T47D (cell line): ENCODE data around the gene BAHCC1.

ENCODE experiments used
- DNase-seq, 2 experiments: peaks; one replicate each; pipeline versions ENCODE4 v3.0.0 to v3.0.0-alpha.2; 2011 to 2012; ENCODE audit warnings: low read depth in 1 of 2, low spot score in 1 of 2
- JUND ChIP-seq: IDR thresholded peaks from 2 replicates; pipeline ENCODE4 v1.6.1; 2012; ENCODE audit warnings: low read depth
- in situ Hi-C: cut with HindIII; loops from 2 replicates; pipeline ENCODE4 v1.10.0; 2016; ENCODE audit warnings: low sequenced_read_pairs, low pct_unique_long_range_greater_than_20kb

BAHCC1 gene

GRCh38 chr17:81435652-81436293, 40.5 kb downstream of the BAHCC1 start:
- in situ Hi-C loops: no loop called here
- TF ChIP-seq JUND: no peak
- DNase-seq: no peak

GRCh38 chr17:81436294-81436849, 41.1 kb downstream of the BAHCC1 start:
- in situ Hi-C loops: no loop called here
- TF ChIP-seq JUND: no peak
- DNase-seq: no peak

GRCh38 chr17:81437191-81437651, 42.0 kb downstream of the BAHCC1 start:
- no peak for TF ChIP-seq JUND
- DNase-seq: no peak
- in situ Hi-C loops: no loop called here

DNA sequence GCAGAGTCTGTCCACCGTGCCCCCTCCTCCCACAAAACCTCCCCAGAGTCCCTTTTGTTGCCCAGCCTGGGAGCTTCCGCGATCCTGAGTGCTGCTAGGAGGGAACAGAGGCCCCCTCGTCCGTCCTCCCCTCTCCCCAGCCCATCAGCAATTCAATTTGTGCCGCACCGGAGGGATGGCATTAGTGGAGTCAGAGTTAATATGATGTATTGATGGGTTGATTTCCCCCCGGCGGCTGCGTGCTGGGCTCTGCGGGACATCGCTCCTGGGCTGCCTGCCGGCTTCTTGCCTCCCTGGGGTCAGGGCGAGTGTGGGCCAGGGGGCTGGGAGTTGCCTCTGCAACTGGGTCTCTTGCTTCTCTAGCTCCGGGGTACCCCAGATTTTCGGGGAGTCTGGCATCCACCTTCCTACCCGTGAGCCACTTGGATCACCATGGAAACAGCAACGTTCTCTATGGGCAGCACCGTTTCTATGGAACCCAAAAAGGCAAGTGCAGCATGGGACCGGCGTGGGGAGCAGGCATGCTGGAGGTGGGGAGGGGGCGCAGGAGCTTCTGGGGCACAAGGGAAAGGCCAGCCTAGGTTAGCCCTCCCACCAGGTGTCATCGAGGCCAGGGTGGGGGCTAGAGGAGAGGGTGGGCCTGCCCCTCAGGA, 42.9 kb downstream of the BAHCC1 start:
- in situ Hi-C loops: no loop called here
- no peak for DNase-seq

DNA sequence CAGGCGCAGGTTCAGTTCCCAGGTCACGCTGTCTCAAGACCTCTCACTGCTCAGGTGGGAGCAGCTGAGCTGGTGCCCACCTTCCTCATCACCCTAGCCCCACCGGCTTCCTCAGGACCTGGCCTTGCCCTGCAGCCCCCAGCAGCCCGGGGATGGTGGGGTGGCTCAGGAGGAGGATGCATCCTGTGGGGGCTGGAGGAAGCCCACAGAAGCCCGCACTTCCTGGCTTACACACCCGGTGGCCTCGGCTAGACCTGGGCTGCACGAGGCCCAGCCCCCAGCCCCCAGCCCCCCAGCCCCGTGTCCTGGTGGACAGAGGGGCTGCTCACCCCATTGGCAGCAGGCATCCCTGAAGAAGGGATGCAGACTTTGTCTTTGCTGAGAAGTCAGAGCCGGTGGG, 43.4 kb downstream of the BAHCC1 start:
- in situ Hi-C loops: no loop called here
- no peak for TF ChIP-seq JUND
- DNase-seq: no peak

More for the DNA sequence above, 42.9 kb downstream of the BAHCC1 start:
- no peak for TF ChIP-seq JUND

DNA sequence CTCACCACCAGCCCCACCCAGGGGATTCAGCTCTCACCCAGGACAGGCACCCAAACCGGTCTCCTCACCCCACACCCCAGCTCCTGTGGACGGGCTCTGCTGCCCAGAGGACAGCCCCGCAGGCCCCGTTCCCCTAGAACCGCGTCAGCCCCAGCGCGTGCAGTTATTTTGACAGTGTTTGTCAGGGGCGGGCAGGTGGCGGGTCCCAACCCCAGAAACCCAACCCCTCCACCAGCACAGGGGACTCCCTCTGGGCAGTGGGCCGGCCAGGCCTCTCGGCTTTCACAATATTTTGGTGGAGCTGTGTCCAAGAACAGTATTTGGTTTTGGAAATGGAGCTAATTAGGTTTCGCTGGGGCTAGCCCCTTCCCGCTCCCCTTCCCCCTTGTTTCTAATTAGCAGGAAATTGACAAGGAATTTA, 44.8 kb downstream of the BAHCC1 start:
- TF ChIP-seq JUND: no peak

DNA sequence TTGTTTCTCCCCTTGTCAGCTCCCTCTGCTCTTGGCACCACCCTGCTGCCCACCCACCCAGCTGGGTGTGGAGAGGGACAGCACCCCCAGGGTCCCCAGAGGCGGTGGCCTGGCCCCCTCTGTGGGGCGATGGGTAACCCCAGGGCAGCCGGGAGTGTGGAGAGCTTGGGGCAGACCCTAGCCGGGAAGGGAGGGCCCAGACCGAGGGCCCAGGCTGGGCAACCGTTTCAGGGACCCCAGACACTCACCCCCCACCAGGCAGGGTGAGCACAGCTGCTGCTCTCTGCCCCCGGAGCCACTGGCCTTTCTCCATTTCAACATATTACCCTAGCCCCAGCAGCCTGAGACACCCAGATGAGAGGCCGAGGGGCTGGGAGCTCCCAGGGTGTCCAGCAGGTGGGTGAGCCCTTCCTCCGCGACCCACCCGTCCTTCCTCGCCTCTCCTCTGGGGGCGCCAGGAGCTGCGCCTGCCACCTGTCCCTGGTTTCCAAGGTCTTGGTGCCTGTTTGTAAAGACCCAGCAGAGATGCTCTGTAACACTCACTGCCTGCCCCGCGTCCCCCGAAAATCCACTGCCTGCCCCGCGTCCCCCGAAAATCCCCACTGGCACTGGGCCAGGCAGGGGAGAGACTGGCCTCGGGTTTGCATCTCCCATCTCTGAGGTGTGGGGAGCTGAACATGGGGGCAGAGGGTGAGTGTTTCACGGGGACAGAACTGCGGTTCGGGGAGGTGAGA, 45.4 kb downstream of the BAHCC1 start:
- in situ Hi-C loops: no loop called here
- peak; percentile 62 to 91 for DNase-seq
- no peak for TF ChIP-seq JUND

More for the DNA sequence above, 44.8 kb downstream of the BAHCC1 start:
- in situ Hi-C loops: no loop called here
- no peak for DNase-seq

DNA sequence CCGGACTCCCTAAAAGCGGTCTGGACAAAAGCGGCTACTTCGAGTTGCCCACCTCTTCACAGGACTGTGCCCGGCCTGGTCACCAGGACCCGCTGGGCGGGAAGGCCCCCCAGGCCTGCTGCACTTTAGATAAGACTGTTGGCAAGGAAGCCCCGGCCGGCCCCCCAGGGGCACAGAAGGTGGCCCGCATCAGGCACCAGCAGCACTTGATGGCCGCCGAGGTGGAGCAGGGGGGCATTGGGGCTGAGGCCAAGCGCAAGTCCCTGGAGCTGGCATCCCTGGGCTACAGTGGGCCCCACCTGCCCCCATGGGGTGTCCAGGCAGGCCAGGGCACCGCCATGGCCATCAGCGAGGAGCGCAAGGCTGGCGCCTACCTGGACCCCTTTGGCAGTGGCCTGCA, 47.5 kb downstream of the BAHCC1 start:
- DNase-seq: no peak
- in situ Hi-C loops: no loop called here
- no peak for TF ChIP-seq JUND

DNA sequence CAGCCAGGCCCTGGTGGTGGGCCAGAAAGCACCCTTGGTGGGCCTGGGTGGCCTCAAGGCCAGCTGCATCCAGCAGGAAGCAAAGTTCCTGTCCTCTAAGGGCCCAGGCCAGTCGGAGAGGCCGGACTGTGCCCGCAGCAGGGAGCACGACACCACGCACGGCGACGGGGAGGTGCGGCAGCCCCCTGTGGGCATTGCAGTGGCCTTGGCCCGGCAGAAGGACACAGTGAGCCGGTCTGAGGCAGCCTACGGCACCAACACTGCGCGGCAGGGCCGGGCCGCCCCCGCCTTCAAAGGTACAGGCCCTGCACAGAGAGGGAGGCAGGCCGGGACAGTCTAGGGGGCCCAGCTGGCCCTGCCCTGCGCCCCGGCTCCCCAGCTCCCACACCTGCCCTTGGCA, 48.0 kb downstream of the BAHCC1 start:
- in situ Hi-C loops: no loop called here
- no peak for TF ChIP-seq JUND
- no peak for DNase-seq

GRCh38 chr17:81444610-81445339, 49.5 kb downstream of the BAHCC1 start:
- DNase-seq: peak; percentile 65 to 93
- in situ Hi-C loops: no loop called here
- TF ChIP-seq JUND: no peak

DNA sequence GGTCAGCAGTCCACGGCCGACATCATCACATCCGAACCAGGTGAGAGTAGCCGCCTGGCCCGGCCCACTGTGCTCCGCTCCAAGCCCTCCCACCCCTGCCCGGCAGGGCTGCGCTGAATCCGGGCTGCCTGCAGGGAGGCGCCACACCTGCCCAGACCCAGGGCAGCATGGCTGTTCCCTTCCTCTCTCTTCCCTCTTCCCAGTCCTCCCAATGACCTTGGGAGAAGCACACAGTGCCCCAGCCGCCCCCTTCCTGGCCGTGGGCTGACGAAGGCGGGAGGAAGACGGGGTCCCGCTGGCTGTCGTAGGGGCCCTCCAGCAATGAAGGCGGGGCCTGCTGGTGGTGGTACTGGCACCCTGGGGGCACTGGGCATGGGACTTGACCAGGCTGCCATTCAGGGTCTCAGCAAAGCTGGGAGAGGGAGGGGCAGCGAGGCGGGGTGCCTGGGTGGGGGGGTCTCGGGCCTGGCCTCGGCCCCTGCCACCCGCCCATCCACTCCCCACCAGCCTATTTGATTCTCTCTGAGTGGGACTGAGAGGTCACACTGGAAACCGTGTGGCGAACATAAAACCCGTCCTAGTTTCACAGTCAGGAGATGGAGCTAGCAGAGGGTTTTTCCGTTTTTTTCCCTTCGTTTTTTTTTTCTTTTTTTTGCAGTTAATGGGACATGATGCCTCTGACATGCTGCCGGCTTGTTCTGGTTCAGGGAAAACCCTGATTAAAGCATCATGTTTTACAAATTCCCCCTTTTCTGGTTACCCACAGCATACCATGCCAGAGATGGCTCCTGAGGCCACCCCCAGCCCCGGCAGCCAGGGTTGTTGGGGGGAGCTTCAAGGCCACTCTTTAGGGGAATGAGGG, 50.6 kb downstream of the BAHCC1 start:
- no peak for TF ChIP-seq JUND
- in situ Hi-C loops: no loop called here
- no peak for DNase-seq

DNA sequence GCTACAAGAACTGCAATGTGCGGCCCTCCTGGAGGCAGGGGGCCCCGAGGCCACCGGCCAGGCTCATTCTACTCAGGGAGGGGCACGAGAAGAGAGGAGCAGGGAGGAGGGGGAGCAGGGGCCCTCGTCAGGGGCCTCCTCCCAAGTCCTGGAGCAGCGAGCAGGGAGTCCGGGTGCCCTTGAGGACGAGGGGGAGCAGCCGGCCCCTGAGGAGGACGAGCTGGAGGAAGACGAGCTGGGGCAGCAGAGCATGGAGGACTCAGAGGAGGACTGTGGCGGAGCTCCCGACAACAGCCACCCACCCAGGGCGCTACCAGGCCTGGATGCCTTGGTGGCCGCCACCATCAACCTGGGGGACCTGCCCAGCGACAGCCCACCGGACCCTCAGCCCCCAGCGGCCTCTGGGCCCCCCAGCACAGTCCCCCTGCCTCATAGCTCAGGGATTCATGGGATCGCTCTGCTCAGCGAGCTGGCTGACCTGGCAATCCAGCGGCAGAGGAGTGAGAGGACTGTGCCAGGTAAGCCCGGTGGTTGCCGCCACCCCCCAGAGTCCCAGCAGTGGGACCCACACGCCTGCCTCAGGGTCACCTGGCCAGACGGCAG, 52.2 kb downstream of the BAHCC1 start:
- in situ Hi-C loops: no loop called here
- no peak for TF ChIP-seq JUND
- no peak for DNase-seq
